Measurements from ENCODE around the gene ACKR1.

The ACKR1 gene, protein sequence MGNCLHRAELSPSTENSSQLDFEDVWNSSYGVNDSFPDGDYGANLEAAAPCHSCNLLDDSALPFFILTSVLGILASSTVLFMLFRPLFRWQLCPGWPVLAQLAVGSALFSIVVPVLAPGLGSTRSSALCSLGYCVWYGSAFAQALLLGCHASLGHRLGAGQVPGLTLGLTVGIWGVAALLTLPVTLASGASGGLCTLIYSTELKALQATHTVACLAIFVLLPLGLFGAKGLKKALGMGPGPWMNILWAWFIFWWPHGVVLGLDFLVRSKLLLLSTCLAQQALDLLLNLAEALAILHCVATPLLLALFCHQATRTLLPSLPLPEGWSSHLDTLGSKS

DNA sequence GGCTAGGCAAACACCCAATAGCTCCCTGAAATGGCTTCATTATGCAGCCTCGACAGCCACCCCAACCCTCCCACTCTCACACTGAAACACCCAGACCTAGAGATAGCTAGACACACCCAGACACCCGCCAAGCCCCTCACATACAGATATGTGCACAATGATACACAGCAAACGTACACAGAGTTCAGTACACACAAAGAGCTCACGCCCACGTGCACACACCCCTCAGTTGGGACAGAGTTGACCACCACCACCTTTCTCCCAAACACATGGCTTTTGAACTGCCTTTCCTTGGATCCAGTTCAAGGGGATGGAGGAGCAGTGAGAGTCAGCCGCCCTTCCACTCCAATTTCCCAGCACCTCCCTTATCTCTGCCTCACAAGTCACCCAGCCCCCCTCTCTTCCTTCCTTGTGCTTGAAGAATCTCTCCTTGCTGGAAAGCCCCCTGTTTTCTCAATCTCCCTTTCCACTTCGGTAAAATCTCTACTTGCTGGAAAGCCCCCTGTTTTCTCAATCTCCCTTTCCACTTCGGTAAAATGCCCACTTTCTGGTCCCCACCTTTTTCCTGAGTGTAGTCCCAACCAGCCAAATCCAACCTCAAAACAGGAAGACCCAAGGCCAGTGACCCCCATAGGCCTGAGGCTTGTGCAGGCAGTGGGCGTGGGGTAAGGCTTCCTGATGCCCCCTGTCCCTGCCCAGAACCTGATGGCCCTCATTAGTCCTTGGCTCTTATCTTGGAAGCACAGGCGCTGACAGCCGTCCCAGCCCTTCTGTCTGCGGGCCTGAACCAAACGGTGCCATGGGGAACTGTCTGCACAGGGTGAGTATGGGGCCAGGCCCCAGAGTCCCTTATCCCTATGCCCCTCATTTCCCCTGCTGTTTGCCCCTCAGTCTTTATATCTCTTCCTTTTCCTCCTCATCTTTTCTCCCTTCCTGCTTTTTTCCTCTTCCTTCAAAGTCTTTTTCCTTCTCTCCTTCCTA lies at the start of gene ACKR1:
Gene ACKR1 (plus strand): TSS at position 715 of the 981 bp plus-strand sequence. CDS start 85 bp downstream, at position 800.
- DNase-seq, result no peak

DNA sequence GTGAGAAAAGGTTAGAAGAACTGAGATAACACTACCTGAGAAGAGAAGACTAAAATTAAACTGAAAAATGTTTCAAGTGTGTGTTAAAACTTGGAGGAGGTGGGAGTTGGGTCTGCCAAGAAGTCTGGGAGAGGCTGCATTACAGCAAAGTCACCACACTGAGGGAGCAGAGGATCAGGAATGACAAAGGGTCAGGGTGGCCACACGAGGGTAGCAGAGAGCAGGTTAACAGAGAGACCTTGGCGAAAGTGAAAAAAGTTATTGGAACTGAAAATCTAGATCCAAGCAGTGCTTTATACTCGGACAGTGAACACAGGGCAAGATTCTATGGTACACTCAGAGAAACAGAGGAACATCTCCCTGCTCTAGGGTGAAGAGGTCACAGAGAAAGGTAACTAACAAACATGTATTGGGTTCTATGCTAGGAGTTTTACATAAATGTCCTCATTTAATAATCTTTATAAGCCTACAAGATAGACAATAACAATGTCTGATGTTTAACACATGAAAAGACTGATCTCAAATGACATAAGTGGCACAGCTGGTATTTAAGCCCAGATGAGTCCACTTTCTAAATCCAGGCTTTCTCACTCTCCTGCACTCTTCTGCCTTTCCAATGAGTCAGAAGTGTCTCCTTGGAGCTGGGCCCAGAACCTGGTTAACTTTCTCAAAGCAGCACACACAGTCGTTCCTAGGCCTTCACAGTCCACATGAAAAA lies 43.5 kb upstream of the ACKR1 start:
- peak; percentile 63 for DNase-seq

DNA sequence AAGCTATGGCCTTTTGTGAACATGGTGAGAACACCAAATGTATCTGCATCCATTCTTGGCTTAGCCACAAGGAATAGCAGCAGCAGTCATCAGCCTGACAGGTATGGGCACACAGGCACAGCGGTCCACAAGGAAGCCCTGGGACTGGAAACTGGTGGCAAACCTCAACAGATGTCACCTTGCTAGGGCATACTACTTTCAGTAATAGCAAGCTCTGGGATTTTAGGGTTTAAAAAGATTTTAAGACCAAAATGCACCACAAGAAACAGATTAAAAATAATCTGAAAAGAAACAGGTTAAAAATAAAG lies 43.0 kb upstream of the ACKR1 start:
- DNase-seq, result no peak

GRCh38 chr1:159162516-159163265 lies 42.0 kb upstream of the ACKR1 start:
- no peak for DNase-seq

GRCh38 chr1:159163614-159164228 lies 41.0 kb upstream of the ACKR1 start:
- no peak for DNase-seq

DNA sequence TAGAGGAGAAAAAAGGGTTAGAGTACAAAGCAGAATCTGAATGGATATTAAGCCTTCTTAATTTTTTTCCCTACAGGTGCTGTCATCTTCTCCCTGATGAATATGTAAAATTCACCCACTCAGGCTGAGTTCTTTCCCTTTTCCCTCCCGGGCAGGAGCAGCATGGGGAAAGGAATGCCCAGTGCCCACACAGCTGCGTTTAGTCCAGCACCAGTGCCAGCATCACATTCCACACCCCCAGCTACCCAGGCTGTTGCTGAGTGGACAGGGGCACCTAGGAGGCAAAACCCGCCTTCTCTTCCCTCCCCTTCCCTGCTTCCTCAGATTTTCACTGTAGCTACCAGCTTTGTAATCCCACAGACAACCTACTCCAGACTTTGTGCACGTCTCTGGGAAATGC lies 36.6 kb upstream of the ACKR1 start:
- DNase-seq, result no peak

- no peak for DNase-seq
Observed at GRCh38 chr1:159170639-159171038, 34.0 kb upstream of the ACKR1 start.

DNA sequence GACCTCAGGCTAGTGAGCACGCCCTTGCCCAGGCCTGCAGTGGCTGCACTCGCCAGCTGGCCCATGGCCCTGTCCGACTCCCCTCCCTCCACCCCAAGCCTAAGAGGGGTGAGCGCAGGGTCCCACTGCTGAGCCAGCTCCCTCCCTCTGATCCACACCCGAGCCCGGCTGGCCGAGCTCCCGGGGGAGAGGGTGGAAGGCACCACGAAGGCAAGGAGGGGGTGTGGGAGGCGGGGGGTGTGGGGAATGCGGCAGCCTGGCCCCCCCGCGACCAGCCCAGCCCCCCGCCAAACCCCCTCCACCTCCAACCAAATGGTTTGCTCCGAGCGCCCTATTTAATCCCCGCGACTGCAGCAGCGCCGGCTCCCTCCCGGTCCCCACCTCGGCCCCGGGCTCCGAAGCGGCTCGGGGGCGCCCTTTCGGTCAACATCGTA lies 33.4 kb upstream of the ACKR1 start, which contains the start of gene CADM3:
Gene CADM3 (plus strand): TSS at position 362 of the 434 bp plus-strand sequence. CDS start 151 bp downstream, outside the sequence.
- DNase-seq, result no peak

DNA sequence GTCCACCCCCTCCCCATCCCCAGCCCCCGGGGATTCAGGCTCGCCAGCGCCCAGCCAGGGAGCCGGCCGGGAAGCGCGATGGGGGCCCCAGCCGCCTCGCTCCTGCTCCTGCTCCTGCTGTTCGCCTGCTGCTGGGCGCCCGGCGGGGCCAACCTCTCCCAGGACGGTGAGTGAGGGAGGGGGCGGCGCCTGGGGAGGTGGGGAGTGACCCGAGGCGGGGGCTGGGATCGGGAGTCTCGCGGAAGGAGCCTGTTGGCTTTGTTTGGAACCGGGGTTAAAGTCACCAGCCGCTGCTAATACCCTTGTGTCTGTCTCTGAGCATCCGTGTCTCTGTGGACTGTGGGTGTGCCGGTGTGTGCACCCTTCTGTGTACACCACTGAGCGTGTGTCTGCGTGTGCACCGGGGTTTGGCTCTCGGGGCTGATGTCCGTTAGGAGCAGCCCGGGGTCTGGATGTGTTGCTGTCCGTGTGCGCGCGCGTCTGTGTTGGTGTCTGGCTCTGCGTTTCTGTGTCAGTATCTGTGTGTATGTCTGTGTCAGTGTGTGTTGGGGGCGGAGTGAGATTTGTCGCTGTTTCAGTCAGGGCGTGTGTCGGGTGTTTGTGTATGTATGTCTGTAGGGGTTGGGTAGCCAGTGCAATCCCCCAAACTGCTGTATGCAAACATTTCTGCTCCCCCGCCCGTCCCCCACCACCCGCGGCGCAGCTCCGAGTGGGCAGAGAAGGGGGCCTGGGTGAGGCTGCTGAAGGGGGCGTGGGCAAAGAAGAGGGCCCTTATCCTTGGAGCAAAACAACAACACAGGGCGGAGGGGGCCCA lies 32.8 kb upstream of the ACKR1 start:
- no peak for DNase-seq

DNA sequence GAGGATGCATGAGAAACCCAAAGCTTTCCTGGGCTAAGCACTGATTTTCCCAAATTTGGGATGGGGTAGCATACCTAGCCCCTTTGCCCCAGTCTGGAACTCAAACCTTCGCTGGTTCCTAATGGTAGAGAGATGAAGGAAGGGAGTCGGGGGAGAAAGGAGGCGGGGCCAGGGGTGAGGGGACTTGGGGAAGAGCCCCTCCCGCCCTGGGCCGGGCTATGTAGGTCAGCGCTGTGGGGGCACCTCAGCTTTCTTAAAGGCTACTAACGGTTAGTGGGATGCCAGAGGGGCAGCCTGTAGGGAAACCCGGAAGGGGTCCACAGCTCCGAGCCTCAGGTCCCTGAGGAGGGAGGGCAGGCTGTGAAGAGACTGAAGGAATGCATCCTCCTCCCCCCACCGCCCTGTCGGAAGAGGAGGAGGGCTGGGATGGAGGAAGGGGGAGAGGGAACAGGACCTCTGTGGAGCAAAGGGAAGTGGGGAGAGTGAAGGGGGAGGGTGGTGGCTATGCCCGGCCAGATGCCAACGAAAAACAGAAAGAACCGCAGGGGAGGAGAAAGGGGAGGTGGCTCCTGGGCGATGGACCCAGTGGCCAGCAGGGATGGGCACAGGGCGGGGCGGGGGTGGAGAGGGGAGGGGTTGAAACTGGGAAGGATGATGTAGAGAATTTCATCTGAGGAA lies 31.9 kb upstream of the ACKR1 start:
- no peak for DNase-seq

- DNase-seq, result no peak
Observed at GRCh38 chr1:159173320-159173719, 31.4 kb upstream of the ACKR1 start.

- no peak for DNase-seq
Observed at GRCh38 chr1:159175571-159175970, 29.1 kb upstream of the ACKR1 start.

DNA sequence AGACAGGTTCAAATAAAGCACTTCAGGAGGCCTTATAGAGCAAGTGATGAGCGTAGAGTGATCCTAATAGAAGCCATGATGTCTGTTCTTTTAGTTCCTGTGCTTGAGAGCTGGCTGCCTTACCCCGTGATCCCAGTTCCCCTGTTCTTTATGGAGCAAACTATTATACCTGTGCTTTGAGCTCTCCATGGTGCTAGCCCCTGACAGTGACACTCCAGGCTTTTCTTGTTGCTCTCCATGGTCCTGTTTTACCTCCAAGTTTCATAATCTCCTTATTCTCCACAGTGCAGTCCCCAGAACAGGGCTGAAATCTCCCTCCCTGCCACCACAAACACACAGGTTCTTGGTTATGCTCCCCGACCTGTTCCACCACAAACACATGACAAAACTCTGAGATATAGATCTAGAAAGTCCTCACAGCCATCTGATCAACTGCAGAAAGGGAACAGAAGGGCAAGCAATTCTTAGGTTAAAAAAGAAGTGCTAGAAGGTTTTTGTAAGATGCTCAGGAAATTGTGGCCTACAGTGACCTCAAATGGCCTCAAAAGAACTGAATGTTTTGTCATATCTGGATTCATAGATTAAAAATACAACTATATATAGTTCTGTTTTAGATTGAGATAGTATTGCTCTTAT lies 27.3 kb upstream of the ACKR1 start:
- peak; percentile 23 for DNase-seq

DNA sequence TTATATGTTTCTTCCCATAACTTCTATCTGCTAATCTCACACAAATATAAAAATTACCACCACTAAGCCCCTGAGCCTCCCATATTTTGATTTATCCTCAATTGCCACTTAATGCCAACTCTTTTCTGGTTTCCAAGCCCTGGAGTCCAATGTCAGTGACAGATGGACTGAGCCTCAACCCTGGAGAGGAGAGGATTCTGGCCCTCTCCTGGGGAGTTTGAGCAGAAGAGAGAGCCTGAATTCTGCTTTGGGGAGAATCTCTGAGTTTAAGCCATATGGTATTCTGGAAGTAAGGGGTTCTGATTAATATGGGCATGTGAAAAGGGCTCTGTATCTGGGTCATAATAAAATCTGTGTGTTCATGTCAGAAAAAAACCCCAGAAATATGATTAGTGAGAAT lies 24.8 kb upstream of the ACKR1 start:
- no peak for DNase-seq

DNA sequence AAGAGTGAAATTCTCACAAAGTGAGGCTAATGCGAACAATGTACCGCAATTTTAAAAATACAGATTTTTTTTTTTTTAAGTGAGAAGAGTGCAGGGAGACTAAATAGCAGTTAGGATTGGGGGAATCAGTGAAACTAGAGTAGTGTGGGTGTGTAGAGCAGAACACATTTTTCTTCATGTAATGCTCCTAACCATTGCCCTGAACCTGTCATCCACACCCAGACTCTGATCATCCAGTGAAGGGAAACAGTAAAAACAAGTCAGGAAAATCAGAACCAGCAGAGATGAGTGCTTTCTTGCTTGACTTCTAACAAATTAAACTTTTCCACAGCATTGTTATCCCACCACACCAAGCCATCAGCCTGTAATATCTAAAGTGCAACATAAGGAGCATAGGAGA lies 24.2 kb upstream of the ACKR1 start:
- no peak for DNase-seq

DNA sequence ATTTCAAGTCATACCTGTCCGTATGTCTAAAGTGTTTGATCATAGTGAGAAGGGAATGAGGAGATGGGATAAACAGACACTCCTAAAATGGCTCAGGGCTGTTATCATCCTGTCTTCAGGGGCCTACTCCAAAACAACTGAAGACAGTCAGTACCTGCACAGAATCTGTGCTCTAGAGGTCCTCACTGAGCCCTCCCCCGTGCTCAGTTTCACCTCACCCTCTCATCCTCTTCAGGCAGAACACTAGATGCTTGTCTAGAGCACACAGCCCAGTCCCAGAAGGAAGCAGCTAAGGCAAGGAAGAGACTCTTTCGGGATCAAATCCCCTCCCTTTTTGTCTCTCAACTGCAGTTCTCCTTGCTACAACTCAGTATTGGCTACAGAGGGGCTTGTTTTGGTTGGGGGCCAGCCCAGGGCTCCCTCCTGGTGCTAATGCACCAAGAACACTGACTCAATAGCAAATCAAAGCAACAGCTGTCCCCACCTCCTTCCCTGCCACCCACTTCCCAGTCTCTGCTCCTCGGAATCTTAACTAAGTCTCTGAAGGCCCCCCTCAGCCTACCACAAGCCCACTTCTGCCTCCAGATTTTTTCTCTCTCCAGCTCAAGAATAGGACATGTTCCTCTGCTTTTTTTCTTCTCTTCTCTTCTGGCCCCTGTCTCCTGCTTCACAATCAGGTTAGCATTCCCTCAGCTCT lies 23.2 kb upstream of the ACKR1 start:
- no peak for DNase-seq

- no peak for DNase-seq
Observed at GRCh38 chr1:159184201-159184600, 20.5 kb upstream of the ACKR1 start.

GRCh38 chr1:159185121-159185520 lies 19.6 kb upstream of the ACKR1 start:
- DNase-seq, result no peak

GRCh38 chr1:159187033-159187432 lies 17.6 kb upstream of the ACKR1 start:
- no peak for DNase-seq
